SK-N-SH treated with all-trans-retinoic acid at 6 μM for 48 hours (cell line): Measurements from ENCODE around the gene GPR119.

Experiments
- ATAC-seq: fragments of 200-7000 bp; cut with Tn5 transposase; 3 replicates; pipeline ENCODE4 v1.9.1; 2020; ENCODE audit warnings: mild to moderate bottlenecking, moderate library complexity
- ARNTL ChIP-seq: fragments of 450-650 bp; formaldehyde crosslinking; IDR thresholded peaks from 2 replicates; pipeline ENCODE4 v1.5.0; 2020; ENCODE audit warnings: low read depth, mild to moderate bottlenecking, moderate library complexity, borderline replicate concordance
- BACH2 ChIP-seq: fragments of 250-450 bp; sonication (Bioruptor Pico); IDR thresholded peaks from 2 replicates; pipeline ENCODE4 v1.9.0; 2021; ENCODE audit warnings: mild to moderate bottlenecking, borderline replicate concordance
- CREB5 ChIP-seq: fragments of 250-450 bp; sonication (Bioruptor Pico); IDR thresholded peaks from 2 replicates; pipeline ENCODE4 v1.5.1; 2020; ENCODE audit warnings: low read depth, mild to moderate bottlenecking, moderate library complexity
- GLIS3 ChIP-seq: fragments of 250-450 bp; sonication (Bioruptor Pico); IDR thresholded peaks from 2 replicates; pipeline ENCODE4 v1.5.0; 2020; ENCODE audit warnings: mild to moderate bottlenecking, moderate library complexity
- ISL1 ChIP-seq: fragments of 250-450 bp; sonication (Bioruptor Pico); IDR thresholded peaks from 2 replicates; pipeline ENCODE4 v2.1.2; 2022; ENCODE audit warnings: mild to moderate bottlenecking, moderate library complexity
- OSR1 ChIP-seq: fragments of 250-450 bp; sonication (Bioruptor Pico); IDR thresholded peaks from 2 replicates; pipeline ENCODE4 v1.8.0; 2022; ENCODE audit warnings: moderate library complexity, mild to moderate bottlenecking, inconsistent platforms
- PATZ1 ChIP-seq: fragments of 250-450 bp; sonication (Bioruptor Pico); IDR thresholded peaks from 2 replicates; pipeline ENCODE4 v1.8.0; 2020; ENCODE audit warnings: mild to moderate bottlenecking, moderate library complexity, borderline replicate concordance
- POU6F1 ChIP-seq: fragments of 250-450 bp; sonication (Bioruptor Pico); IDR thresholded peaks from 2 replicates; pipeline ENCODE4 v1.8.0; 2021; ENCODE audit warnings: low read depth, mild to moderate bottlenecking, moderate library complexity, borderline replicate concordance
- PPARA ChIP-seq: fragments of 250-450 bp; sonication (Bioruptor Pico); IDR thresholded peaks from 2 replicates; pipeline ENCODE4 v1.5.0; 2020; ENCODE audit warnings: mild to moderate bottlenecking, borderline replicate concordance
- RARB ChIP-seq: fragments of 250-450 bp; sonication (Bioruptor Pico); IDR thresholded peaks from 2 replicates; pipeline ENCODE4 v1.8.0; 2021; ENCODE audit warnings: mild to moderate bottlenecking, moderate library complexity
- SNAI2 ChIP-seq: fragments of 250-450 bp; sonication (Bioruptor Pico); IDR thresholded peaks from 2 replicates; pipeline ENCODE4 v1.5.0; 2020; ENCODE audit warnings: mild to moderate bottlenecking, moderate library complexity
- TCF4 ChIP-seq: fragments of 250-450 bp; sonication (Bioruptor Pico); IDR thresholded peaks from 2 replicates; pipeline ENCODE4 v1.8.0; 2021; ENCODE audit warnings: mild to moderate bottlenecking, moderate library complexity, borderline replicate concordance
- TOX ChIP-seq: fragments of 250-450 bp; sonication (Bioruptor Pico); IDR thresholded peaks from 2 replicates; pipeline ENCODE4 v1.8.0; 2021; ENCODE audit warnings: mild to moderate bottlenecking, moderate library complexity, borderline replicate concordance
- TSHZ2 ChIP-seq: fragments of 250-450 bp; sonication (Bioruptor Pico); IDR thresholded peaks from 2 replicates; pipeline ENCODE4 v1.5.0; 2020; ENCODE audit warnings: mild to moderate bottlenecking, moderate library complexity
- ZC3H10 ChIP-seq: fragments of 250-450 bp; sonication (Bioruptor Pico); IDR thresholded peaks from 2 replicates; pipeline ENCODE4 v1.5.1; 2021; ENCODE audit warnings: mild to moderate bottlenecking, moderate library complexity
- ZFP3 ChIP-seq: fragments of 250-450 bp; sonication (Bioruptor Pico); IDR thresholded peaks from 2 replicates; pipeline ENCODE4 v1.5.0; 2020; ENCODE audit warnings: mild to moderate bottlenecking, moderate library complexity
- ZFP30 ChIP-seq: fragments of 450-650 bp; formaldehyde crosslinking; IDR thresholded peaks from 2 replicates; pipeline ENCODE4 v1.5.0; 2022; ENCODE audit warnings: mild to moderate bottlenecking, moderate library complexity
- ZNF70 ChIP-seq: fragments of 450-650 bp; formaldehyde crosslinking; IDR thresholded peaks from 2 replicates; pipeline ENCODE4 v1.5.0; 2020; ENCODE audit warnings: mild to moderate bottlenecking, moderate library complexity
- ZNF8 ChIP-seq: fragments of 450-650 bp; formaldehyde crosslinking; IDR thresholded peaks from 2 replicates; pipeline ENCODE4 v1.5.0; 2020; ENCODE audit warnings: mild to moderate bottlenecking, moderate library complexity
- TF ChIP-seq, protein P1 (sequence below): fragments of 250-450 bp; sonication (Bioruptor Pico); IDR thresholded peaks from 2 replicates; pipeline ENCODE4 v1.5.1; 2021; ENCODE audit warnings: mild to moderate bottlenecking, moderate library complexity

The GPR119 gene

DNA sequence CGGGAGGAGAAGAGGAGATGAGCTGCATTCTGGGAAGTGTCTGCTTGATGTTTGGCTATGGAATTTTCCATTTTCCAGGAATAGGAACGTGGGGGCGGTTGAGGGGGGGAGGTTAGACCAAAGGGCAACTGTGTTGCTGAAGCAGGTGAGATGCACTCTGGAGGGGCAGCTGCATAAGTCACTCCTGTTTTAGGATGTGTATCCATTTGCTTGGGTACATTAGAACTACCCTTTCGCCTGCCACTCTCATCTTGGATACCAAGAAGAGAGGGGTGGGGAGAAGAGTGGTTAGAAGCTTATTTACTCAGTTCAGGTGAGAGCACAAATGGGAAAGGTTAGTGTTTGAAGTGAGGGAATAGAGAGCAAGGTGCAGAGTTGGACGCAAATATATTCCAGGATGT, 934 bp upstream of the GPR119 start:
- TF ChIP-seq ARNTL (CRISPR knock-in tag) (no peak), ZC3H10 (no peak), PPARA (CRISPR knock-in tag) (no peak), SNAI2 (CRISPR knock-in tag) (no peak), TOX (no peak), BACH2 (CRISPR knock-in tag) (no peak), ZNF8 (CRISPR knock-in tag) (no peak), POU6F1 (no peak), CREB5 (CRISPR knock-in tag) (no peak), TCF4 (CRISPR knock-in tag) (no peak), OSR1 (CRISPR knock-in tag) (no peak)
- TF ChIP-seq, protein P1, sequence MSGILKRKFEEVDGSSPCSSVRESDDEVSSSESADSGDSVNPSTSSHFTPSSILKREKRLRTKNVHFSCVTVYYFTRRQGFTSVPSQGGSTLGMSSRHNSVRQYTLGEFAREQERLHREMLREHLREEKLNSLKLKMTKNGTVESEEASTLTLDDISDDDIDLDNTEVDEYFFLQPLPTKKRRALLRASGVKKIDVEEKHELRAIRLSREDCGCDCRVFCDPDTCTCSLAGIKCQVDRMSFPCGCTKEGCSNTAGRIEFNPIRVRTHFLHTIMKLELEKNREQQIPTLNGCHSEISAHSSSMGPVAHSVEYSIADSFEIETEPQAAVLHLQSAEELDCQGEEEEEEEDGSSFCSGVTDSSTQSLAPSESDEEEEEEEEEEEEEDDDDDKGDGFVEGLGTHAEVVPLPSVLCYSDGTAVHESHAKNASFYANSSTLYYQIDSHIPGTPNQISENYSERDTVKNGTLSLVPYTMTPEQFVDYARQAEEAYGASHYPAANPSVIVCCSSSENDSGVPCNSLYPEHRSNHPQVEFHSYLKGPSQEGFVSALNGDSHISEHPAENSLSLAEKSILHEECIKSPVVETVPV, result no peak
- TF ChIP-seq, all 23 proteins: peak for 0
- ATAC-seq, result no peak

- no peak for ATAC-seq
- TF ChIP-seq ISL1 (CRISPR knock-in tag) (no peak), PPARA (CRISPR knock-in tag) (no peak), OSR1 (CRISPR knock-in tag) (no peak), TCF4 (CRISPR knock-in tag) (no peak), RARB (CRISPR knock-in tag) (no peak), GLIS3 (no peak), ZNF8 (CRISPR knock-in tag) (no peak), ZFP3 (CRISPR knock-in tag) (no peak), BACH2 (CRISPR knock-in tag) (no peak), ZFP30 (no peak), TSHZ2 (no peak)
- TF ChIP-seq, protein P1, result no peak
- TF ChIP-seq, all 23 proteins: peak for 0
Observed at GRCh38 chrX:130378024-130378669, 7.3 kb downstream of the GPR119 start.

DNA sequence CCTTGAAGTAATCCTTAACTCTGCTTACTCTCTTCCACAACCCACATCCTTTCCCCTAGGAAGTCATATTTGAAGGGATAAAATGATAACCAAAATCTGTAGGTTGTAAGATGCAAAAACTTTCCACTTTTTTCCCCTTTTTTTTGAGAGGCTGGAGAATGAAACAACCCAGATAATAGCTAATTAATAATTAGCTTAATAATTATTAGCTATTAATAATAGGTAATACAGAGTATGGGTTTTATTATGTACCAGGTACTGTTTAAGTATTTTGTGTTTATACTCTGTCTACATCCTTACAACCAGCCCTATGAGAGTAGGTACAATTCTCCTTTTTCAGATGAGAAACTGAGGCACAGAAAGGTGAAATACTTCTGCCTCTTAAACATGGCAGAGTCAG, 9.4 kb downstream of the GPR119 start:
- no peak for ATAC-seq
- no peak for TF ChIP-seq POU6F1
- TF ChIP-seq PPARA (CRISPR knock-in tag), result no peak
- TF ChIP-seq BACH2 (CRISPR knock-in tag), result no peak
- TF ChIP-seq ZNF8 (CRISPR knock-in tag), result no peak
- no peak for TF ChIP-seq OSR1 (CRISPR knock-in tag)
- TF ChIP-seq CREB5 (CRISPR knock-in tag), result no peak
- TF ChIP-seq GLIS3, result no peak
- TF ChIP-seq TCF4 (CRISPR knock-in tag), result no peak
- TF ChIP-seq ARNTL (CRISPR knock-in tag), result no peak
- no peak for TF ChIP-seq ZNF70 (CRISPR knock-in tag)
- no peak for TF ChIP-seq ISL1 (CRISPR knock-in tag)
- no peak for TF ChIP-seq PATZ1 (CRISPR knock-in tag)
